Tibial nerve (tissue), 4 donors: ENCODE results near the gene RAB40AL.

Experiments
- EP300 ChIP-seq, 2 donors: sonication (generic); formaldehyde crosslinking; IDR thresholded peaks; one replicate each; pipeline ENCODE4 v1.6.1; 2017; ENCODE audit warnings: antibody characterized with exemption in 2 of 2, mild to moderate bottlenecking in 1 of 2
- POLR2A ChIP-seq, 2 donors: fragments of 450-650 bp; IDR thresholded peaks; one replicate each; pipeline ENCODE4 v1.6.1; 2017; ENCODE audit warnings: antibody characterized with exemption in 2 of 2, mild to moderate bottlenecking in 2 of 2, moderate library complexity in 2 of 2
- TF ChIP-seq, protein P1 (sequence below), 5 experiments: fragments of 200-600 bp in 3 of 5; fragments of 450-650 bp in 2 of 5; sonication (generic) in 3 of 5; IDR thresholded peaks; one replicate each; pipeline ENCODE4 v1.5.1; 2016 to 2019; ENCODE audit warnings: antibody characterized with exemption in 5 of 5, mild to moderate bottlenecking in 3 of 5, moderate library complexity in 2 of 5

DNA sequence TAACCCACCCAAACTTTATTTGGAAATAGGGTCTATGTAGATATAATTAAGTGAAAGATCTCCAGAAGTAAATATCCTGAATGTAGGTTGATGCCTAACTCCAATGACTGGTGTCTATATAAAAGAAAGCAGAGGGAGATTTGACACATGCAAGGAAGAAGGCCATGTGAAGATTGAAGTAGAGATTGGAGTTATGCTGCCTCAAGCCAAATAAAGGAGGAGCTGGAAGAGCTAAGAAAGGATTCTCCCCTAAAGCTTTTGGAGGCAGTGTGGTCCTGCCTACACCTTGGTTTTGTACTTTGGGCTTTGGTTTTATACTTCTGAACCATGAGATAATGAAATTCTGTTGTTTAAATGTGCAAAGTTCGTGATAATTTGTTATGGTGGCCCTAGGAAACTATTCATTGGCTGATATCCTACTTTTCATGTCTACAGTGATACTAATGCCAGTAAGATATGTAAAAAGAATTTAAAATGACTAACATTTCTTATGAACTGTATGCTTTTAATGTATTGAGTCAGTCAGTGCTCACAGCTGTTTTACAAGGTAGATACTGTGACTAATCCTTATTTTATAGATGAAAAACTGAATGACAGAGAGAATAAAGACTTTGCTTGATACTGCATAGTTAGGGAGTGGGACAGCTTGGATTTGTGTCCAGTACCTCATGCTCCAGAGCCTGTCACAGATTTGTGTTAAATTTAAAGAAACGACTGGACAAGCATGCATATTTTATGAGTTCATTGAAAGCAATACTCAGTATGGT is 5.9 kb upstream of the RAB40AL start:
- TF ChIP-seq, protein P1, sequence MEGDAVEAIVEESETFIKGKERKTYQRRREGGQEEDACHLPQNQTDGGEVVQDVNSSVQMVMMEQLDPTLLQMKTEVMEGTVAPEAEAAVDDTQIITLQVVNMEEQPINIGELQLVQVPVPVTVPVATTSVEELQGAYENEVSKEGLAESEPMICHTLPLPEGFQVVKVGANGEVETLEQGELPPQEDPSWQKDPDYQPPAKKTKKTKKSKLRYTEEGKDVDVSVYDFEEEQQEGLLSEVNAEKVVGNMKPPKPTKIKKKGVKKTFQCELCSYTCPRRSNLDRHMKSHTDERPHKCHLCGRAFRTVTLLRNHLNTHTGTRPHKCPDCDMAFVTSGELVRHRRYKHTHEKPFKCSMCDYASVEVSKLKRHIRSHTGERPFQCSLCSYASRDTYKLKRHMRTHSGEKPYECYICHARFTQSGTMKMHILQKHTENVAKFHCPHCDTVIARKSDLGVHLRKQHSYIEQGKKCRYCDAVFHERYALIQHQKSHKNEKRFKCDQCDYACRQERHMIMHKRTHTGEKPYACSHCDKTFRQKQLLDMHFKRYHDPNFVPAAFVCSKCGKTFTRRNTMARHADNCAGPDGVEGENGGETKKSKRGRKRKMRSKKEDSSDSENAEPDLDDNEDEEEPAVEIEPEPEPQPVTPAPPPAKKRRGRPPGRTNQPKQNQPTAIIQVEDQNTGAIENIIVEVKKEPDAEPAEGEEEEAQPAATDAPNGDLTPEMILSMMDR (IDR thresholded peaks at IDR 0.05) = no peak
- TF ChIP-seq POLR2A (IDR thresholded peaks at IDR 0.05) = no peak
- TF ChIP-seq EP300 (IDR thresholded peaks at IDR 0.05) = no peak
